ENCODE data around the gene NFATC3.

GRCh38 chr16:68041783-68042182 lies 43.4 kb upstream of the NFATC3 start:
- TF ChIP-seq, protein P1, sequence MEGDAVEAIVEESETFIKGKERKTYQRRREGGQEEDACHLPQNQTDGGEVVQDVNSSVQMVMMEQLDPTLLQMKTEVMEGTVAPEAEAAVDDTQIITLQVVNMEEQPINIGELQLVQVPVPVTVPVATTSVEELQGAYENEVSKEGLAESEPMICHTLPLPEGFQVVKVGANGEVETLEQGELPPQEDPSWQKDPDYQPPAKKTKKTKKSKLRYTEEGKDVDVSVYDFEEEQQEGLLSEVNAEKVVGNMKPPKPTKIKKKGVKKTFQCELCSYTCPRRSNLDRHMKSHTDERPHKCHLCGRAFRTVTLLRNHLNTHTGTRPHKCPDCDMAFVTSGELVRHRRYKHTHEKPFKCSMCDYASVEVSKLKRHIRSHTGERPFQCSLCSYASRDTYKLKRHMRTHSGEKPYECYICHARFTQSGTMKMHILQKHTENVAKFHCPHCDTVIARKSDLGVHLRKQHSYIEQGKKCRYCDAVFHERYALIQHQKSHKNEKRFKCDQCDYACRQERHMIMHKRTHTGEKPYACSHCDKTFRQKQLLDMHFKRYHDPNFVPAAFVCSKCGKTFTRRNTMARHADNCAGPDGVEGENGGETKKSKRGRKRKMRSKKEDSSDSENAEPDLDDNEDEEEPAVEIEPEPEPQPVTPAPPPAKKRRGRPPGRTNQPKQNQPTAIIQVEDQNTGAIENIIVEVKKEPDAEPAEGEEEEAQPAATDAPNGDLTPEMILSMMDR (IDR thresholded peaks at IDR 0.05): no peak
- no peak for TF ChIP-seq POLR2A (IDR thresholded peaks at IDR 0.05)

Data from body of pancreas (tissue), 4 donors.